ENCODE data around the gene SOCS7.

Gene SOCS7

GRCh38 chr17:38440614-38441397 lies 89.2 kb downstream of the SOCS7 start:
- DNase-seq (ENCODE audit: low read depth, low spot score), result peak; percentile 54

GRCh38 chr17:38441429-38442061 lies 89.9 kb downstream of the SOCS7 start:
- no peak for DNase-seq (ENCODE audit: low read depth, low spot score)

- DNase-seq (ENCODE audit: low read depth, low spot score), result peak; percentile 44
Observed at GRCh38 chr17:38442548-38442947, 90.9 kb downstream of the SOCS7 start.

GRCh38 chr17:38443356-38444031 lies 91.8 kb downstream of the SOCS7 start:
- no peak for DNase-seq (ENCODE audit: low read depth, low spot score)

GRCh38 chr17:38444151-38444550 lies 92.5 kb downstream of the SOCS7 start:
- DNase-seq (ENCODE audit: low read depth, low spot score), result peak; percentile 87

- DNase-seq (ENCODE audit: low read depth, low spot score), result peak; percentile 63
Observed at GRCh38 chr17:38447502-38448085, 96.0 kb downstream of the SOCS7 start.

GRCh38 chr17:38448208-38448771 lies 96.6 kb downstream of the SOCS7 start:
- no peak for DNase-seq (ENCODE audit: low read depth, low spot score)

GRCh38 chr17:38449364-38449763 lies 97.7 kb downstream of the SOCS7 start:
- DNase-seq (ENCODE audit: low read depth, low spot score), result peak; percentile 43

- no peak for DNase-seq (ENCODE audit: low read depth, low spot score)
Observed at GRCh38 chr17:38450557-38451029, 98.9 kb downstream of the SOCS7 start.

- DNase-seq (ENCODE audit: low read depth, low spot score), result peak; percentile 91
Observed at GRCh38 chr17:38451030-38451839, 99.6 kb downstream of the SOCS7 start.

- DNase-seq (ENCODE audit: low read depth, low spot score), result peak; percentile 86
Observed at GRCh38 chr17:38451840-38452529, 100.3 kb downstream of the SOCS7 start.

- no peak for DNase-seq (ENCODE audit: low read depth, low spot score)
Observed at GRCh38 chr17:38452719-38453118, 101.1 kb downstream of the SOCS7 start.

GRCh38 chr17:38453951-38454421 lies 102.3 kb downstream of the SOCS7 start:
- peak; percentile 82 for DNase-seq (ENCODE audit: low read depth, low spot score)

- DNase-seq (ENCODE audit: low read depth, low spot score), result peak; percentile 94
Observed at GRCh38 chr17:38454532-38454931, 102.9 kb downstream of the SOCS7 start.
